GM21619 (cell line): Measurements from ENCODE around the gene ATP9B.

Experiments used
- ATAC-seq: cut with Tn5 transposase; IDR thresholded peaks from one replicate; pipeline ENCODE4 v1.9.1; 2021; ENCODE audit not compliant: unreplicated experiment

ATP9B gene

DNA sequence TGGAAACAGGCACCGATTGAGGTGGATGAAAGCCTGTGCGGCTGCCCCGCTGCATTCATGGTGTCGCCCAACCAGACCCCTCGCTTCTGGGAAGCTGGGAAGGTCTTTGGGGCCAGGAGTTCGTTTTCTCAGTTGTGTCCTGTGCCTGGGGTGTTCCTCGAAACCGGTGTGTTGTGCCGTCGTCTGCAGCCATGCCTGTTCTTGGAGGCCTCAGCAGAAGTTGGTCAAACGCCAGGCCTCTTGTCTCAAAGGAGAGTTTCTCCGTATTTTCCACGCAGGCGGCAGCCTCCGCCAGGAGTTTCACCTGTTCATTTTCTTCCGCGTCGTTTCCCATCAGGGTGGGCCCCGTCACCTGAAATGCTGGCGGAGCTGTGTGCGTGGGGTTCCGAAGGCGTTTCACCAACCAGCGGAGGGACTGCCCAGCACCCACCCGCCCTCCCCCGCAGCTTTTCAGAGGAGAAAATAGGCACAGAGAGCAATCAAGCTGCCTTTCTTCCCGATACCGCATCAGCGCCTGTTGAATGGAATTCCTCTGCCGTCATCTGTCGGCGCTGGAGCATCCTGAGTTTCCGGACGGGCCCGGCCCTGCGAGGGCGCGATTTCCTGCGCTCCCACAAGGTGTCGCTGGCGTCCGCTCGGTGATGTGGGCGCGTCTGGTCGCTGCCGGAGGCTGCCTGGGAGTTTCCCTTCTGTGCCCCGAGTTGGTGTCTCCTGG lies 309.5 kb downstream of the ATP9B start:
- peak; percentile 63 for ATAC-seq

- no peak for ATAC-seq
Measured at GRCh38 chr18:79379251-79379905, 310.2 kb downstream of the ATP9B start.

- ATAC-seq, result no peak
Measured at GRCh38 chr18:79379931-79380815, 311.0 kb downstream of the ATP9B start.

DNA sequence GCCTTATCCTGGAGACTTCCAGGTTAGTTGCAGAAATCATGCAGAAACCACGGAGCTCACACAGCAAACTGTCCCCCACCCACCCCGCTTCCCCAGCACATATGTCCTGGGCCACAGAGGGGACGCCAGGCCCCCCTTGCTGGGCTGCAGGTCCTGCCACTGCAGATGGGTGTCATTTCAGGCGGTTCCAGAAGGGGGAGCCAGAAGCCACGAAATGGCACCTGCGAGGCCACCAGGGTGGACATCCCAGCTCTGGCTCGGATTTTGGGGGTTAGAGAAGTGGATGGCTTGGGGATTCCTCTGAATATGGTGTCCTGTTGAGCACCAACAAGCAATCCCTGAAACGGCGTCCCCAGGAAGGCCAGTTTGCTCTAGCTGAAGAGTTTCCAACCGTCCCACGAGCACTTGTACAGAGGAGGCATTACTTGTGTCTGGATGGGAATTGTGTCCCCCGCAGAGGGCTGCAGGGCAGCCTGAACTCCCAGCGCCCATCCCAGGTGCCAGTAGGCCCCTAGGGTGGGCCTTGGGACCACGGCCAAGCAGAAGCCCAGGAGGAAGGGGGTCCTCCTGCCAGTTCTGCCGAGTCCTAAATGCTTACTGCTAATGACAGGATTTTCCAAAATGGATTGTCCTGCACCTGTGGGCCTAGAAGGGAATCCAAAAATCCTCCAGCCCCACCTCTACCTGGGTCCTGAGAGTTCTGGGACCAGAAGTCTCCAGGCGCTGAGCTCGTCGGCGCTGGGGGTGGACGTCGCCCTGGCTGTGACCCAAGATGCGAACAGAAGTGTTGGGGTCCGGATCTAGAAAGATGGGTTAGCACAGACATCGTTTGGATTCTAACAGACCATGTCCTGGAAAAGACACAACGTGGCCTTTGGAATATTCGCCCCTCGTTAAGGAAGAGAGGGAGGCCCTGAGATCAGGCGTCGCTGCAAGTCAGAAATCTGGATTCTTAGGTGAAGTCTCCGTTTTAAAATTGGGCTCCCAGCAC lies 311.9 kb downstream of the ATP9B start:
- no peak for ATAC-seq

DNA sequence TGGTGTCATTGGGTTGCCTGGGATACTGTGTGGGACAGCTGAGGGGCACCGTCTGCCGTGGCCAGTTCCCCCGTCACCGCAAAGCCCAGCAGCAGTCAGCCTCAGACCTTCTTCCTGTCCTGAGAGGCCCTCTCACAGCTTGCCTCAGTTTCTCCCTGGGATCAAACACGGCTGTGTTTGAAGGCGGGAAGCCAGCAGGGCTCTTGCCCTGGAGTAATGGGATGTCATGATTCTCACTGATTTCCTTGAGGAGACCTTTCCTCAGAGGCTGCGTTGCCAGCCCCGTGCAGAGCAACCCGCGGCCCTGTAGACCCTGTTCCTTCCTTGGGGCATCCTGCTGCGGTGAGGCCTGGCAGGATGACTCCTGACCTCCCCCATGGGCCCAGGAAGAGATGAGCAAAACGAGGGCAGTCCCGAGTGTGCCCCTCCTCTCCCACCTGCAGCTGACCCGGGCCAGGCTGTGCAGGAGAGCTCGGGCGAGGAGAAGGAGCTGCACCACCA lies 312.7 kb downstream of the ATP9B start:
- no peak for ATAC-seq

- ATAC-seq, result no peak
Measured at GRCh38 chr18:79382681-79383387, 313.6 kb downstream of the ATP9B start.

- ATAC-seq, result no peak
Measured at GRCh38 chr18:79383388-79384056, 314.3 kb downstream of the ATP9B start.

GRCh38 chr18:79384151-79384807 lies 315.1 kb downstream of the ATP9B start:
- no peak for ATAC-seq

- ATAC-seq, result no peak
Measured at GRCh38 chr18:79384834-79385233, 315.6 kb downstream of the ATP9B start.

DNA sequence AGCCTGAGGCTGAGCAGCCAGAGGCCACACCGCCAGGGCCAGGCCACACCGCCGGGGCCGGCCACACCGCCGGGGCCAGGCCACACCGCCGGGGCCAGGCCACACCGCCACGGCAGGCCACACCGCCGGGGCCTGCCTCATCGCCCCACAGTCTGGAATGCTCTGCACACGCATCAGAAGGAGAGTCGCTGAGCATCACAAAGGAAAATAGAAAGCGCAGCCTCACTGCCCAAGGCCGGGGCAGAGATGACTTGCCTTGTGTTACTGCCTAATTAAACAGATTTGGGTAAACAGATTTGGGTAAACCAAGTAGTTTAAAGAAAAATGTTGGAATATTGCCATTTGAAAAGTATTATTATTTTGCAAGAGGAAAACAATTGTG lies 316.1 kb downstream of the ATP9B start:
- ATAC-seq, result no peak

GRCh38 chr18:79385708-79386341 lies 316.6 kb downstream of the ATP9B start:
- no peak for ATAC-seq

GRCh38 chr18:79386547-79386946 lies 317.4 kb downstream of the ATP9B start:
- ATAC-seq, result no peak

DNA sequence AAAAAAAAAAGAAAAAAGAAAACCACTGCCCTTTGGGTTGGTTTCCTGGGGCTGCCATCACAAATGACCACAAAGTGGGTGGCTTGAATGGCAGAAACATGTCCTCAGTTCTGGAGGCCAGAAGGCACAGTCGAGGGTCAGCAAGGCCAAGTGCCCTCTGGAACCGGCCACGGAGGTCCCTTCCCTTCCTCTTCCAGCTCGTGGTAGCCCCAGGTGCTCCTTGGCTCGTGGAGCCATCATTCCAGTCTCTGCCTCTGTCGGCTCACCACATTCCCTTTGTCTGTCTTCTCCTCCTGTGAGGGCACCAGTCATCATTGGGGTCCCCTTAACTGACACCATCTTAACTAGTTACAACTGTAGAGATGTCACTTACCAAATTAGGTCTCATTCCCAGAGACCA lies 318.0 kb downstream of the ATP9B start:
- ATAC-seq, result no peak

DNA sequence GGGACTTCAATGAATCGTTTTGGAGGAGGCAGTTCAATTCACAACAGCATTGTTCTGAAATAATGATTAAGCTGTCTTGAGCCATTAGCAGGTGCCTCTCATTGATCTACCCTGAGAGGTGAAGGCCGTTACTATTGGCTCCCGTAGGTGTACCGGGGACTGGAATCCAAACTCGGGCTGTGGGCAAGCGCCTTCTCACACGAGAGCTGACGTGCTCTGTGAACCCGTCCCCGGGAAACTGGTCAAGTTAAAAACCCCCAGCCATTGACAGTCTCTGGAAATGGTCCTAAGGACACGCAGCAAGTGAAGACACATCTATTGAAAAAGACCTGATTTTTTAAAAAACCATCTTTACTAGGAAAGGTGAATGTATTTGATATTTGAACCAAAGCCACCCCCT lies 318.4 kb downstream of the ATP9B start:
- no peak for ATAC-seq

GRCh38 chr18:79388043-79388442 lies 318.8 kb downstream of the ATP9B start:
- ATAC-seq, result no peak

GRCh38 chr18:79389689-79390088 lies 320.5 kb downstream of the ATP9B start:
- ATAC-seq, result no peak

DNA sequence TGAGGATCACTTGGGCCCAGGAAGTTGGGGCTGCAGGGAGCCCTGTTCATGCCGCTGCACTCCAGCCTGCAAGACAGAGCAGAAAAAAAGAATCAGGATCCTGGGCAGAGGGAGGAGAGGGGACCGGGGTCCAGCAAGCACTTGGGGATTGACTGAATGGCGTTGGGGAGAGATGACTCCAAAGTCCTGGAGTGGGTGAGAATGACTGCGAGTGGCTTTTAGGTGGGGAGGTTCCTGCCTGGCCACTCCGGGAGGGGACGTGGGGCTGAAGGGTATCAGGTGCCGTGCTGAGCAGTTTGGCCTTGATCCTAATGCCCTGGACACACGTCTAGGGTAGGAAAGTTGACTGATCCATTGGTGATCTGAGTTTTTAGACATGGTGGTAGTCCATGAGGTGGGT lies 323.0 kb downstream of the ATP9B start:
- no peak for ATAC-seq

- ATAC-seq, result no peak
Measured at GRCh38 chr18:79393181-79393634, 324.0 kb downstream of the ATP9B start.
